NCI-H345 treated with DMSO at 0.1 percent for 48 hours (cell line): ENCODE data around the gene XPO4.

Experiments
- DNase-seq: peaks from one replicate; lab custom pipeline; 2025; ENCODE audit not compliant: unreplicated experiment; lab: John Stamatoyannopoulos, UW

Gene XPO4

DNA sequence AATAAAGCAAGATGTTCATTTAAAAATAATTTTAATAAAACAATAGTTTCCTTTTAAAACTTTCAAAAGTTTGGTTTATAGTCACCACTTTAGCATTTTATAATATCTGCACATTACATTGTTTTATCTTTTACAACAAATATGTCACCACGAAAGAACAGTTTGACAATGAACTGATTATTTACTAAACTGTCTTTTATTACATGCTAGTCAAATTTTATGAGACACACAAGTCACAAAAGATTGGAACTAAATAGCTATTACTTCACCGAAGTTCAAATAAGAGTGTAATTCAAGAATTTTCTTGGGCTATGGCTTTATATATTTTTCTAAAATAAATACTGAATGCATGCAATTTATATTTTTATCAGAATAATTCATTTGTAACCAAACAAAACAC, 71.3 kb downstream of the XPO4 start:
- DNase-seq = no peak

DNA sequence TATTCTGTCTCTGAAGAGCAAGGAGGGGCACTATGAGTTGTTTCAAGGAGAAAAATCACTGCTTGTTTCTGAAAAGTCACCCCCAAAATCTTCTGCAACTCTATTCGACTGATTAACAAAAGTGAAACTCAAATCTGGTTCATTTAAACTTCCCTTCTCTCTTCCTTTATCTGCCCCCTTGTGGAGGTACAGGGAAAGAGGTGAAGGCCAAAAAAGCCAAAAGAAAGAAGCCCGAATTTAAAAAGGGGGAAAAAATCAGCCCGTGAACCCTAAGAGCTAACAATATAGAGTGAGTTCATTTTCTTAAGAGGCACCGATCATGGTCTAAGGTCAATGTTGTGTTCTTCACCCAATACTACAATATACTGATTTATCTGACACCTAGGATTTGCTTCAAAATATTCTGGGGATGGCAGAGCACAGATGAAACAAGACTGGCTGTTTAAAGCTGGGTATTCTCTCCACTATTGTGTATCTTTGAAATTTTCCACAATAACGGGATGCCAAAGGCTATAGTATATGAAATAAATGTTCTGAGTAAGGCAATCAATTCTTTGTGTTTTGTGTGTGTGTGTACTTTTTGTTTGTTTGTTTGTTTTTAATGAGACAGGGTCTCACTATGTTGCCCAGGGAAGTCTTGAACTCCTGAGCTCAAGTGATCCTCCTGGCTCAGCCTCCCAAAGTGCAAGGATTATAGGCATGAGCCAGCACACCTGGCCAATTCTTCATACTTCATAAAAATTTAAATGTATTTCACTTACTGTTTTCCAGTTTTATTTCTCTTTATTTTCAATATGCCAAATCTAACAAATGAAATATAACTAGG, 73.8 kb downstream of the XPO4 start:
- DNase-seq = no peak

DNA sequence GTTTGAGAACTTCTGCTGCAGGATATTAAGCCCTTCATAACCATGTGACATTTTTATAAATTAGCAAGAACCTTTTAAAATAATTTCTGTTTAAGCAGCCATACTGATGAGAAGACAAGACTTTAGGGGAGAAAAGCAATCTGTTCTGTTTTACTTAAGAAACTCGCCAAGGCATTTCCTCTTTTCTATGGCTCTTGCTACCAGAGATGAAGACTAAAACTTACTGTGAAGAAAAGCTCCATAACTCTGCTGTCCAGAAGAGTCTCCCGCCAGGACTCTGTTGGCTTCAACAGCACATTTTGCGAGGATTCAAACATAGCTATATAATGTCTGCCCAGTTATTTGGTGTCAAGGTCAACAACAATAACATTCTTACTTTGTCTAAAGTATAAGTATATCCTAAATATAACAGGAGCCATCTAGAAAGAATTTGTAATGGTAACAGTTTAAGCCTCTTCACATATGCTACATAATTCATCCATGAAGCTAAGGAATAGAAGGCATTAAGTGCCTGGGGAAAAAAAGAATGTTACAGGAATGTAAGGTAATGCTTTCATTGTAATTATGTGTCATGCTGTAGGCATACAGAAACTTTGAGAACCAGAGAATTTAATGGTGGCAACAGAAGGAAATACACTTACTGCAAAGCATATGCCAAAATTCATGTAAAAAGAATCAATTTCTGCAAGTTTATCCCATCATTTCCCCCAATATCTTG, 75.5 kb downstream of the XPO4 start:
- no peak for DNase-seq

DNA sequence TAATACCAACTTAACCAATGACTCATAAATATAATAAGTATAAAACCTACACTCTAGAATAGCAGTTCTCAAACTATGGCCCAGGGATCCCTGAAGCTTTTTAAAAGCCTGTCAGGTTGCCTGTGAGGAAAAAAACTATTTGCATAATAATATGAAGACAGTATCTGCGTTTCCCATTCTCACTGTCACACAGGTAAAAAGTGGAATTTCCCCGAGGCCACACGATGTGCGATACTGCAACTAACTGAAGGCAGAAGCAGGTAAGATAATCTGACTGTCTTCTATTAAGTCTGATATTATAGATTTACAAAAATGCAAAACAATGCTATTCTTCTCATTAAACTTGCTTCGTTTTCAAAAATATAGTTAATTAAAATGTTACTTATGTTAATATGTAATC, 76.2 kb downstream of the XPO4 start:
- DNase-seq = no peak

DNA sequence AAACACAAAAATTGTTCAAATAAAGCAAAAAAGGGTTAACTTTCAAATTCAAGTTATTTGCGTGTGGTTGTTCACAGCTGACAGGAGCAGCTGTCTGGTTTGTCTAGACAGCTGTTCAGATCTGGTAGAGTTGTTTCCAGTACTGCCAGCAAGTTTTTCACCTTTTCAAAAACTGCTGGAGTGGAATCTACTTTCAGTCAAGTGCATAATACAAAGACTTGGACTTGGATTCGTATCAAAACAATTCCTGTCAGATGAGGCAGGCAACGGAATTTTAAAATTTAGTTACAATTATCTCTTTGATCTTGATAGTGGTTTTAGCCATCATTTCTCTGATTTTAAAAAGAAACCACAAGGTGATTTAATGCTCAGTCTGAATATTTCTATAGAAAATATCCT, 77.1 kb downstream of the XPO4 start:
- DNase-seq = no peak

DNA sequence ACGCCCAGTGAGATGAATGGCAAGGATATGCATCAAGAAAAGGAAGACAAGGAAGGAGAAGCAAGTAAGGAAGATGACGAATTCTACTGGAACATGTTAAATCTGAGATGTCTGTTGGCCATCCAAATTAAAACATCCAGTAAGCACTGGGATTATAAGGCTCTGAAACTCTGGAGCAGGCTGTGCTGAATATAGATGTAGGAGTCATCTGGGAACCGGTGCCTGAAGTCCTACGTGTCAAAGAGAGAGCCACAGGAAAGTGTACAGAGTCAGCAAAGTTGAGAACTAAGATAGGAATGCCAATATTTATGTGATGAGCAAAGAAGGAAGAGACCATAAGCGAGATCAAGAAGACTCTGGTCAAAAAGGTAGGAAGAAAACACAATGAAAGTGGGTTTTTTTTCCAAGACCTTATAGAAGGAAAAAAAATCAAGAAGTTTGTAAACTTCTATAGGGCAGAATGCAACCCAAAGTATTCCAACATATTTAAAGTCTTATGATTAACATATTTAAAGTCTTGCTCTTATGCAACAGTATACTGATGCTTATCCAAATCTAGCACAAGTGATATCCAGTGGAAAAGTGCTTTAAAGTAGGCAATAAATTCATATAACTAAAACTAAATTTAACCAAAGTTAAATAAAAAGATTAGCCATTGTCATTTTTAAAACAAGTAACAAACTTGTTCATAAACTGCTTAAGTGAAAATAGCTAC, 77.6 kb downstream of the XPO4 start:
- no peak for DNase-seq

DNA sequence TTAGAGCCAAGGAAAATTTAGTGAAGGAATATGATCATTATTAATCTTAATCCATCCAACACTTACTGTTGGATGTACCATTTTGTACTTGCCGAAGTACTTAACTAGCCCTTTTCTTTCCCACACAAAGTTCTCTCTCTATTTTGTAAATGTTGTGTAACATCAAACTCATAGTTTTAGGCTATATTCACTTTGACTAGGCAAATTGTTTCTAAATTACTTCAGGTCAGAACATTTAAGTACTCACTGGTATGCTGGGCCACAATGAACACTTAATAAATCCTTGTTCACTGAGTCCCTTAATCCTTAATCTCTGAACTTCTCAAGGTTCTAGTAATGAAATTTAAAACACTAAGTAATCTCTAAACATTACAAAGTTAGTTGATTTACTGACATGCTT, 79.5 kb downstream of the XPO4 start:
- no peak for DNase-seq

DNA sequence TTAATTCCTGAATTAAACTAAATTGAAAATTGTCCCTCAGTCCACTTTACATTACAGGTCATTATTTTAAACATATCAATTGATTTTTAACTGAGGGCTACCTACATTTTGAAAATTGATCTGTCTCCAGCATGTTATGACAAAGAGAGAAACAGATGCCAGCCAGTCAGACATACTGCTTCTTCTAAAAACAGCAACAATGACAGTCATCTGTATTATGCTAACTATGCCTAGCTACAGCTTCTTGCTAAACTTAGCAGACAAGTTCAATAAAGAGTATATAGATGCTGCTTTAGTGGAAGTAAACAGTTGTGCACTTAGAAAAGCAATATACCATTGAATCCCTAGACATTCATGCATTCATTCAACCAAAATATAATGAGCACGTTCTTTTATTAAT, 80.1 kb downstream of the XPO4 start:
- DNase-seq = no peak

DNA sequence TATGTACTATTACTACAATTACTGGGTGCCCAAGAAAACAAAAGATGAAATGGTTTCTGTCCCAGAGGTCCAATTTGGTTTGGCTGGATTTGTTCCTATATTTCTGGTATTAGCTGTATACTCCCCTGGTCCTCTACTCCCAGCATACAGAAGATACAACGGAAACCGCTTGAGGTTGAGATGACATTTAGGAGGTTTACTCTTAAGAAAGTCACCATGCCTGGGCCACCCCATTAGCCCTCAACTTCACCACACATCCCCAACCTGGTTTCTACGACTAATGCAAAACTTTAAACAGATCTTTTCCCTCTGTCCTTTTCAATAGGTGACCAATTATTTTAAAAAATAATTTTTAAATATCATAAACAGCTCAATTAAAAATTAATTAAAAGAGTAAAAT, 82.8 kb downstream of the XPO4 start:
- no peak for DNase-seq

DNA sequence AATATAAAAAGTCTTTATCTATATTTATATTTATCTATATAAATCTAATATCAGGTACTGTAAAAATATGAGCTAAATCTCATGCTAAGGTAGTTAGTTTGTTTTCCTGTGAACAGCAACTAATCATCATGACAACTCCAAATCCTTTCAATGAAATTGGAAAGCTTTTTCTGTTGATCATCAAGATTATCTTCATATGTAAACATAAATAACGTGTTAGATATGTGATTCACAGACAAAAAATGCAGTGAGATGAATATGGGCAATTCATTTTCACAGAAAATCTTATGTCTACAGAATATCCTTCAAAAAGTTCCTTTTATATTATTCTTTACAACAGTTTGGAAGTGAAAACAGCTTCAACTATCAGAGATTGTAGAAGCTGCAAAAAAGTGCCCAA, 87.1 kb downstream of the XPO4 start:
- DNase-seq = no peak

DNA sequence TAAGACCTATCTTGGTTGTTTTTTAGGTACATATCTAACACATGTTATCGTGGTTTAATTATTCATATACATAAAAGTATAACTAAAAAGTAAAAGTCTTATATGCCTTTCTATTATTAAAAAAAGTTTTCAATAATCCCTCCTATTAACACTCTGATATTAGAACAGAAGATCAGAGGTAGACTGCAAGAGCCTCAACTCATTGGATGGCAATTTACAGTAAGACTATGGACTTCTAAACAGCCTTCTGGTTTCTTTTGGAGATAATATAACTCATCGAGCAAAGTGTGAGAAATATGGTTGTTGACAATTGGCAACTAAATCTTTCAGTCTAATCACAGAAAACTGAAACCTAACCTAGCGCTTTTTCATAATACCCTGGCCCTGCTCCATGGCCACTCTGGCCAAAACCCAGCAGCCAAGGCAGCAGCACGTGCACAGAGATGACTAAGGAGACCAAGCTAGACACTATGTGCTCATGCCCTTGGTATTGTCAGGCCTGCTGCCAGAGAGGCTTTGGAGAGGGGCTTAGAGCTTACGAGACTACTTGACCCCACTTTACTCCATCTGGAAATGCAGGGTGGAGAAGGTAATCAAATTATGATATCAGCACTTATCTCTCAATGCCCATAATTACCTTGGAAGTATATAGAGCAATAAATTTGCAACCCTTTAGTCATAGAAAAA, 88.2 kb downstream of the XPO4 start:
- no peak for DNase-seq

DNA sequence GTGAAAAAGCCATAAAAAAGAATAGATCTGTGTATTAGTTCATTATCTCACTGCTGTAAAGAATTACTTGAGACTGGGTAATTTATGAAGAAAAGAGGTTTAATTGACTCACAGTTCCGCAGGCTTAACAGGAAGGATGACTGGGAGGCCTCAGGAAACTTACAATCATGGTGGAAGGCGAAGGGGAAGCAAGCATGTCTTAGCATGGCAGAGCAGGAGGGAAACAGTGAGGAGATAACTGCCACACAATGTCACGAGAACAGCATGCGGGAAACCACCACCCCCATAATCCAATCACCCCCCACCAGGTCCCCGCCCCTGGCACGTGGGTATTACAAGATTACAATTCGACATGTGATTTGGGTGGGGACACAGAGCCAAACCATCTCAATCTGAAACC, 89.7 kb downstream of the XPO4 start:
- DNase-seq = no peak

DNA sequence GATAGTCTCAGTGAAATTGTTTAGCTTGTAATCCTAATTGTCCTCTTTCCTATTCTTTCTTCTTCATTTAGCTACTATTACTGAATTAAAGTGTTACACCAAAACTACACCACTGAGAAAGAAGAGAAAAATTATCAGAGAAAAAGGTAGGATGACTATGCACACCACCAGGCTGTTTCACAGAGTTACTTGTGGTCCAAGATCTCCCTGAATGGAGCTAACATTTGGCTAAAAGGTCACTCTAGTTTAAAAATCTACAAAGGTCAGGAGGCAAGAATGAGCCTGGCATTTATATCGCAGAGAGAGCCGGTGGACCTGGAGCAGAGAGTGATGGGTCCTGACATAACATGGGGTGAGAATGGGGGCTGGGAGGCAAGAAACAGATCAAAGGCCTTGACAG, 91.7 kb downstream of the XPO4 start:
- no peak for DNase-seq

DNA sequence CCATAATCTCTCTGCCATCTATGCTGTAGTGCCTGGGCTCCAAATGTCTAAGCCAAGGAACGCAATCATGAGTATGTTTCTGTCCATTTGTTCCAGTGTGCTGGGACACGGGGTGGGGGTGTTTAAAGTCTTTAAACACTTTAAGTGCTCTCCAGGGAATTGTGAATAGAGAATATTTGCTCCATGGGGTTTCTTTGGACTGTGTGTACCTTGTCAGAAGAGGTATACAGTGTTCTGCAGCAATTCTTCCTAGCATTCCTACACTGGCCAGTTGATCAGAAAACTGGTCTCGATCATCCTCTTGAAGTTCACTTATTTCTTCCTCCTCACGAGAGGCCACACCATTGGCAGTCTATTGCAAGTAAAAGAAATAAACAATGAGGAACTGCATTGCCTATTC, 93.7 kb downstream of the XPO4 start:
- no peak for DNase-seq

DNA sequence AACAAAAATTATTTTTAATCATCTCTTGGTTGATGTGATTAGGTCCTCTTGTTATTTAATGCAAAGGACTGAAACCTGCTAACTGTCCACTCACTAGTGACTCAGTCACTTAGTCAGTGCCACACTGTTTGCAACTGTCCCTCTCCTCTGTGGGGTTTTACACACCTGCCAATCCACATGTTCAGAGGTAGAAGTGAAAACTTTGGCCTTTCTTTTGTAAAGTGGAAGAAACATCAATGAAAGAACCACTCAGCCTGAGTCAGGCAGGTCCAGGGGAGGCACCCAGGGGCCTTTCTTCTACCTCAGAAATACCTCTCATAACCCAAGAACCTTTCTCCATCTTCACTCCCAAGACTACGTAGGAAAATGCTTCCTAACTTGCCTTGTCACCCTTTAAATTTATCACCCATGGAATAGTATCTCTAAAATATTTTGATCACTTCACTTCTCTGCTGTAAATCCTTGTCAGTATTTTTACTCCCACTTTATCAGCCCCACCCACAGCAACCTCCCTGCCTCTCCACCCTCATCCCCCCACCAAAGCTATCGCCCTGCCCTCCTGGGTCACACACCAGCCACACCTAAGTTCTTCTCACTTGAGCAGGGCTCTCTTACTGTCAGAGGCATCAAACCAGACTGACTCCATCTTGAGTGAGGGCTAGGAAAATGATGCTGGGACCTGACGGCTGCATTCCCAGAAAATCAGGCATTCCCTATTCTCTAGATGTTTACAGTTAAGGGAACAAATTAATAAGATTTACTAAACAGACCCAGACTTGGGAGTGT, 99.2 kb downstream of the XPO4 start:
- no peak for DNase-seq

DNA sequence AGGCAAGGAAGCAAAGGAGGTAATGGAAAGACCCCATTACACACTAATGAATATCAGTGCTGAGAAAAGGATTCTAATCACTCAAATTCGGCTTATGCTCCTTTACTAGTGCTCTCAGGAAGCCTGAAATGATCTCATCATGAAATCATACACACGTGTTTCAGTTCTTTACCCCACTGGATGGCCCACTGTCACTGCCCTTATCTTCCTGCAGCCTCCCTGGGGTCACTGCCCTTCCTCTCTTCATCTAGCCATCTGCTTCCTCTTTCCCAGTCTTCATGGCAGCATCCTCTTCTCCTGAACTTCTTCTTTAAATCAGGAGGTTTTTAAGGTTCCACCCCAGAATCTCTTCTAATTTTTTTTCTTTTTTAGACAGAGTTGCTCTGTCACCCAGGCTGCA, 100.8 kb downstream of the XPO4 start:
- no peak for DNase-seq

DNA sequence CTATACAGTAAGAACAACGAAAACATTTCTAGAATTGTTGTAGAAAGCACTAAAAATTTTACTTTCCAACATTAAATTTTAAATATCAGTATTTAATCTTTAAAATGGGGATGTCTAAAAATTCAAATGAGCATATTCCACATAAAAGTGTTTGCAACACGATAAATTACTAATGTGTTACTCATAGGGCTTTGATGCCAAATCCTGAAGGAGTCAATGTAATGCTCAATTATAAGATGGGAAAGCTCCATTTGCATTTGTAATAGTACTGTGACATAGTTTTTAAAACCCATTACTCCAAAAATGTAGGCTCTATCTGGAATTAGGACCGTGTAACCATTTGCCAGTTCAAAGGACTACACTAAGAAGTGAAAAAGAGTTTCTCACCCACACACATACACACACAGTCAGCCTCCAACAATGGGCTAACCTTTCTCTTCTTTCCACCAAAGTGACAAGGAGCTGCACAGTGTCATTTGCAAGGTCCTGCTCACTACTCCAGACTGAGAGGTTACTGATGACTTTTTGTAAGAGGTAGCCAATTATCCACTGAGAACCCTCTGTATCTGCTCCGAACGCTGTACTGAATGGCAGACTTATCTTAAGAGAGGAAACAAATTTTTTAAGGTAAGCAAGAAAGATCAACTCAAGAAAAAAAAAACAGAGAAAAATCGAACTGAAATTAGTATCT, 102.7 kb downstream of the XPO4 start:
- DNase-seq = no peak

DNA sequence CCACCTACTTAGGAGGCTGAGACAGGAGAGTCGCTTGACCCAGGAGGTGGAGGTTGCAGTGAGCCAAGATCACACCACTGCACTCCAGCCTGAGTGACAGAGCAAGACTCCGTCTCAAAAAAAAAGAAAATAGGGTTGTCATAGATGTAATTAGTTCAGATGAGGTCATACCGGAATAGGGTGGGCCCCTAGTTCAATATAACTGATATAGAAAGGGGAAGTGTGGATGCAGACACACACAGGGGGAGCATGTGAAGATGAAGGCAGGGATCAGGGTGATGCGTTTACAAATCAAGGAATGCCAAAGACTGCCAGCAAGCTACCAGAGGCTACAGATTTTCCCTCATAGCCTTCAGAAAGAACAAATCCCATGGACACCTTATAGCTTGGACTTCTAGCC, 104.5 kb downstream of the XPO4 start:
- no peak for DNase-seq

DNA sequence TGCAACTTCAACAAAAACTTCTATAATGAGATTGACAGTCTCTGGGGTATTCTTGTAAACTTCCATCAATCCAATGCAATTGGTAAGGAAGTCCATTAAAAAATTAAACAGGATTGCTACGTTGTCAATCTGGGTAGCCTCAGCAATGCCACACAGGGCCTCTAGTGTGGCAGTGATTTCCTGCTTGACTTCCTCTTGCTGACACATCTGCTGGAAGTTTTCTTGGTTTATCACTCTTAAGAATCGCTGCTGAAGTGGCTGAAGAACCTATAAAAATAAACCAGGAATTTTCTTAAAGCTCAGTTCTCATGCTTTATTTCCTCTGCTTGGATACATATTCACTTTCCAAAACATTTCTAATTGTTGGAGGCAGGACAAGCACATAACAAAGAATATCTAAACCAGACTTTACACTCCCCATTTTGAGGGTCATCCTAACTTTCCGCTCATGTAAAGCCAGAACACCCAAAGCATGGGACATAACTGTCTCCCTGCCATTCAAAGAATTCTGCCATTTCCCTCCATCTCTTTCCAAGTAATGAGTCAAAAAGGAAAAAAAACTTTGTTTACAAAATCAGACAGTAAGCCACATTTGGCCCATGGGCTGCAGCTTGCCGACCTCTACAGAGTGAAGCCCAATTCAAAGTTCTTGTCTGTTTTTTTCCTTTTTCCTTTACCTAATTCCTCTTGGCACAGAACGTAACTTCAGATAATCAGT, 105.6 kb downstream of the XPO4 start:
- no peak for DNase-seq

DNA sequence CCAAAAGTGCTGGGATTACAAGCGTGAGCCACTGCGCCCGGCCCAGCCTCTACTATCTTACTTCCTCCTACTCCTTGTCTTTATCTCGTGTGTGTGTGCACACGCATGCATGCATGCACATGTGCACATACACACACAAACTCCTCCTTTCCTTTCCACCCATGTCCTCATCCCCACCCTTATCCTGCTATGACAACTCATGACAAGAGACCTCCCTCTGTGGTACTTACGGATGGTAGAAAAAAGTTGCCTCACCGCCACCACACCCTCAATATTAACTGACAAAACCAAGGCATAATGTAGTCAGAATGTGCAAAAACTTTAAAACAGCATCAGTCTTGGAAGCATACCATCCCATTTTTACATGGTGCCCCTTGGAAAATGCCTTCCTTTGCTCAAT, 112.9 kb downstream of the XPO4 start:
- DNase-seq = no peak
